ENCODE data around the gene KCND3. TPM values are rescaled to one million over a fixed set of nuclear protein-coding genes. Genes with fewer than 3 reads are reported as not detected.

Gene KCND3
- total RNA-seq, 1 donor from 2014 or later = 5.5 TPM

DNA sequence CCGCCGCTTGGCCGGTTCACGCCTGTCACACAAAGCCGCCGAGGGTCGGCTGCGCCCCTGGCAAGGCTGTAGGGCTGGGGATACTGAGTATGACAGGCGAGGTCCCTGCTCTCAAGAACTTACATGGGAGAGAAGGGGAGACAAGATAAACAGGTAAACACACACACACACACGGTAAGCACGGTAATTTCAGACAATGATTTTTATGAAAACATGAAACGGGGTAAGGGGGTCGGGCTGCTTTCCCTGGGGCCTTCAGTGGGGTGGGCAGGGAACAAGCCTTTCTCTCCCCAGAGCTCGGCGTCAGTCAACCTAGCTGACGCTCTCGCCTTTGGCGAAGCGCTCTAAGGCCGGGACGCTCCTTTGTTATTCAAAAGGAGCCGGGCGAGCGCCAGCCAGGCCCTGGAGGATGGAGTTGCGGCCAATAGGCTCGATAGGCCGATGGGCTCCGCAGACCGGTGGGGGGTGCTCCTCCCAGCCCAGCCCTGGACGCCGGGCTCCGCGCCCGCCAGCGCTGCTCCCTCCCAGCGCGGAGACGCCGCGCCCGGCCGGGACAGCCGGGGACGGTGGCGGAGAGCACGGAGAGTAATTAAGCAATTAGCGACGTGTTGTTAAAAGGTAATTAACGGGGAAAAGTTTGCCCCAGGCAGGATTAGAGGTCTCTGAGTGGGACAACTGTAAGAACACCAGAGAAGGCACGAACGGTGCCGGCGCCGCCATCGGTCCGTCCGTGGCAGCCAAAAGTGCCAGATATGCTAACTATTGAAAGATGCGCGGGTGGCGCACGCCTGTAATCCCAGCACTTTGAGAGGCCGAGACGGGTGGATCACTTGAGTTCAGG, 249.3 kb downstream of the KCND3 start:
- peak; percentile 71 for DNase-seq
- Histone ChIP-seq H3K4me3 (peak overlapping the region; percentile 77), H3K36me3 (no peaks in the 10 kb centered on the region), H3K27me3 (ENCODE audit: low read depth) (no peaks in the 10 kb centered on the region), H3K9me3 (no peaks in the 10 kb centered on the region), H3K27ac (peak overlapping the region; percentile 90), H3K4me1 (peaks cover 33% of the 10 kb centered on the region)
- peak; percentile 73 to 78 for ATAC-seq
- TF ChIP-seq, protein P1, sequence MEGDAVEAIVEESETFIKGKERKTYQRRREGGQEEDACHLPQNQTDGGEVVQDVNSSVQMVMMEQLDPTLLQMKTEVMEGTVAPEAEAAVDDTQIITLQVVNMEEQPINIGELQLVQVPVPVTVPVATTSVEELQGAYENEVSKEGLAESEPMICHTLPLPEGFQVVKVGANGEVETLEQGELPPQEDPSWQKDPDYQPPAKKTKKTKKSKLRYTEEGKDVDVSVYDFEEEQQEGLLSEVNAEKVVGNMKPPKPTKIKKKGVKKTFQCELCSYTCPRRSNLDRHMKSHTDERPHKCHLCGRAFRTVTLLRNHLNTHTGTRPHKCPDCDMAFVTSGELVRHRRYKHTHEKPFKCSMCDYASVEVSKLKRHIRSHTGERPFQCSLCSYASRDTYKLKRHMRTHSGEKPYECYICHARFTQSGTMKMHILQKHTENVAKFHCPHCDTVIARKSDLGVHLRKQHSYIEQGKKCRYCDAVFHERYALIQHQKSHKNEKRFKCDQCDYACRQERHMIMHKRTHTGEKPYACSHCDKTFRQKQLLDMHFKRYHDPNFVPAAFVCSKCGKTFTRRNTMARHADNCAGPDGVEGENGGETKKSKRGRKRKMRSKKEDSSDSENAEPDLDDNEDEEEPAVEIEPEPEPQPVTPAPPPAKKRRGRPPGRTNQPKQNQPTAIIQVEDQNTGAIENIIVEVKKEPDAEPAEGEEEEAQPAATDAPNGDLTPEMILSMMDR (IDR thresholded peaks at IDR 0.05) = no peak
- intact Hi-C loops (cut with DNase I) = no loop called here

DNA sequence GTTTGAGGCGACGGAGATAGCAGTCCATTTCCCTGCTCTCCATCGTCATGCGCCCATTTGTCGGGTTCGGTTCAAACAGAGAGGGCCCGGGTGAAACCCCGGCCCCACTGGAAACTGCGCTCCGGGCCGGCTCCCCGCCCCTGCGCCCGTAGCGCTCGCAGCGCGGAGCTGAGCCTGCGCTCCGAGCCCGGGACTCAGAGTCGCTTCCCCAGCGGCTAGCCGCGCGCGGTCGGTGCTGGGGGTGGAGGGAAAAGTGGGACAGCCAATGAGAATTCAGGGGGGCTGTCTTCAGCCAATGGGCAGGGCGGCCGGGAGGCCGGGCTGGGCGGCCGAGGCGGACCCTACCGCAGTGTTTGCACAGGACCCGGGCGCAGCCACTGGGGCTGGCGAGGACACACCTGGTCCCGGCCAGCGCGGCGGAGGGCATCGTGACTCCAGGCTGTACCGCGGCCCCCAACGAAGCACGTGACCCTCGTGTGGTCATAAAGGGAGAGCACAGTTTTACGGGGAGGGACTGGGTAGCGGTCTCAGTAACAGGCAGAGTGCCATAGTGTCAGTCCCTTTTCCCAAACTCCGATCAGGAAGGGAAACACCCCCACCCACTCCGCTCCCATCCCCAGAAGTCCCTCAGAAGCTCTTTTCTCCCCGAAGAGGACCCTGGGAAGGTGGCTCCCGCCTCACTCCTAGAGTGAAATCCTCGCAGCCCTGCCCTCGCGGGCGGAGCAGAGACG, 250.1 kb downstream of the KCND3 start, which contains the start of gene INKA2:
TSS of gene INKA2 (minus strand) at position 202 of the 731 bp plus-strand sequence. CDS start at position 49, 153 bp downstream.
- intact Hi-C loops (cut with DNase I) = no loop called here
- peak within 1 kb of the TSS; percentile 90 for H3K27ac ChIP-seq
- H3K36me3 ChIP-seq = no peaks in the 10 kb centered on the region
- H3K27me3 ChIP-seq (ENCODE audit: low read depth) = no peaks in the 10 kb centered on the region
- peak within 1 kb of the TSS; percentile 77 for H3K4me3 ChIP-seq
- H3K4me1 ChIP-seq = peaks cover 40% of the 10 kb centered on the region
- ATAC-seq = peak; percentile 94
- DNase-seq = peak; percentile 92
- TF ChIP-seq, protein P1 (IDR thresholded peaks at IDR 0.05) = no peak
- no peaks in the 10 kb centered on the region for H3K9me3 ChIP-seq

DNA sequence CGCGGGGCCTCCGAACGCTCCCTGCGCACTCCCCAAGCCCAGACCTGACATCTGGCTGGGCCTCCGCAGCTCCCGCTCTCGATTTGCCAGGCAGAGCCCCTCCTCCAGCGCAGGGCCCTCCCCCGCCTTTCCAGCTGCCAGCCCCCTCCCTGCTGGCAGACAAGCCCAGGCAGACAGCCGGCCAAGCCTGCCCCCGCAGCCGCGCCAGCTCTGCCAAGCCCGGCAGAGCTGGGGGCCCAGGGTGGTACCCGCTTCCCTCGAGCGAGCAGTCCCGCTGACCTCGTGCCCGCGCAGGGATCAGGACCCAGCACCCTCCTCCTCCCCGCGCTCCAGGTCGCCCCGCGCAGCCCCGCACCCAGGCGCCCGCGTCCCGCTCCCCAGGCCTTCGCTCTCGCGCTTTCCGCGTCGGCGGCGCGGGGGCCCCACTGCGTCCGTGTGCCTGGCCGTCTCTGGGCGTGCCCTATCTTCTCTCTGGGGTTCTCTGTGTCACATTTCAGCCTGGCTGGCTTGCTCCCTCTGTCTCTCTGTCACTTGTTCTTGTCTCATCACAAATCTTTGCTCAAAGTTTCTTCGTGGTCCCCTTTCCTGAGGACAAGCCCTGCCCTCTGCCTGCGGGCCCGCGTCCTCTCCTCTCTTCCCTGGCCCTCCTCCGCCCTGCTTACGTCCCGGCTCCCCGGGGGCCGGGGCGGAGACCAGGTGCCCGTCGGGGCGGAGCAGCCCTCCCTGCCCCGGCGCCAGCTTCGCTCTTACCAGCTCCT, 250.9 kb downstream of the KCND3 start:
- Histone ChIP-seq H3K27ac (peak overlapping the region; percentile 90), H3K4me3 (peak overlapping the region; percentile 77), H3K9me3 (no peaks in the 10 kb centered on the region), H3K36me3 (no peaks in the 10 kb centered on the region), H3K4me1 (peaks cover 47% of the 10 kb centered on the region), H3K27me3 (ENCODE audit: low read depth) (no peaks in the 10 kb centered on the region)
- intact Hi-C loops (cut with DNase I) = no loop called here
- TF ChIP-seq, protein P1 (IDR thresholded peaks at IDR 0.05) = no peak
- ATAC-seq = peak; percentile 82 to 87
- peak; percentile 81 for DNase-seq

DNA sequence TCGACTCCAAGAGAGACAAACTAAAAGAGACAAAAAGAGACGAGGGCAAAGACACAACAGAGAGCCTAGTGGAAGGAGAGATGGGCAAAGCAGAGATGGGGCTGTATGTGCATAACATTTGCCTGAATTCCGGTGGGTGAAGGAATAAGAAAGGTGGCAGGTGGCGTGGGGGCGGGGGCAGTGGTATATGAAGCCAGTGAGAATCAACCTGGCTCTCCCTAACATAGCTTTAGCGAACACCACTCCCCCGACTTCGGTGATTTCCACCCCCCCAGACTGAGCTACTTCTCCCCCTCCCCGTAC, 251.4 kb downstream of the KCND3 start:
- peaks cover 52% of the 10 kb centered on the region for H3K4me1 ChIP-seq
- intact Hi-C loops (cut with DNase I) = no loop called here
- peak overlapping the region; percentile 77 for H3K4me3 ChIP-seq
- no peak for DNase-seq
- peak overlapping the region; percentile 90 for H3K27ac ChIP-seq
- no peak for ATAC-seq
- no peaks in the 10 kb centered on the region for H3K36me3 ChIP-seq
- no peaks in the 10 kb centered on the region for H3K9me3 ChIP-seq
- no peaks in the 10 kb centered on the region for H3K27me3 ChIP-seq (ENCODE audit: low read depth)
- TF ChIP-seq, protein P1 (IDR thresholded peaks at IDR 0.05) = no peak
